Measurements from ENCODE around the gene COL15A1. TPM values are rescaled to one million over a fixed set of nuclear protein-coding genes. Genes with fewer than 3 reads are reported as not detected.

The COL15A1 gene
- total RNA-seq, 1 experiment from 2014 or later = 0.04 TPM

GRCh38 chr9:98968601-98969337, 25.1 kb downstream of the COL15A1 start:
- TF ChIP-seq CTCF (conservative IDR thresholded peaks at IDR 0.05; ENCODE audit: low read depth, low read length) (no peak), EZH2 (IDR thresholded peaks at IDR 0.05; ENCODE audit: borderline replicate concordance, low read depth, low read length, poor library complexity, severe bottlenecking) (no peak)
- Histone ChIP-seq H3K4me3 (ENCODE audit: low read depth, low read length, poor library complexity, severe bottlenecking) (no peak overlapping the region), H3K4me1 (ENCODE audit: insufficient read depth, low read length, poor library complexity, severe bottlenecking) (no peaks in the 10 kb centered on the region), H3K9me3 (ENCODE audit: low read depth, low read length, poor library complexity, severe bottlenecking) (no peaks in the 10 kb centered on the region), H3K27me3 (replicated peaks; ENCODE audit: insufficient read depth, low read depth, low read length, poor library complexity) (no peaks in the 10 kb centered on the region), H3K27ac (ENCODE audit: low read depth, low read length, poor library complexity, severe bottlenecking) (no peak overlapping the region), H3K36me3 (ENCODE audit: insufficient read depth, low read length, poor library complexity, severe bottlenecking) (no peaks in the 10 kb centered on the region)
- intact Hi-C loops (cut with micrococcal nuclease; ENCODE audit: unreplicated experiment) = no loop called here
- BruUV-seq (replicated peaks) = no TSS peak
- POLR2A ChIA-PET (ENCODE audit: low non-redundant PET) = no interaction called here
- no peak for DNase-seq (ENCODE audit: low spot score)
- CTCF ChIA-PET = no interaction called here

DNA sequence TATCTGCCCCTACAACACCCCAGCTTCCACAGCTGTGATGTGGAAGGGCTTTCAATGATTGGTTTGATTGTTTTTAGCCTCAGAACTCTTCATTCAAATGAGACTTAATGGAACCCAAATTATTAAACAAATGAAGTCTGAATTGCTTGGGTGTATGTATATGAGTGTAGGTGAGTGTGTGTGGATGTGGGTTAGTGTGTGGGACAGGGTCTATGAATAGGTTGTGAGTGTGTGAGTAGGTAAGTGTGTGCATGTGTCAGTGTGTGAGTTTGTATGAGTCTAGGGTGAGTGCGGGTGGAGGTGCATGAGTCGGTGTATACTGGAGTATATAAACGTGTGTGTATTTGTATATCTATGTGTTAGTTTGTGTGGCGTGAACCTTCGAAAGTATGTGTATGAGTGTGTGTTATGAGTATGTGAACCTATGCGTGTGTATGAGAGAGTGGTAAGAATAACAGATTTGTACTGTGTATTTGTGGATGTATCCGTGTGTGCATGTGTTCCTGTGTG, 26.9 kb downstream of the COL15A1 start:
- Histone ChIP-seq H3K4me3 (ENCODE audit: low read depth, low read length, poor library complexity, severe bottlenecking) (no peak overlapping the region), H3K36me3 (ENCODE audit: insufficient read depth, low read length, poor library complexity, severe bottlenecking) (no peaks in the 10 kb centered on the region), H3K27me3 (replicated peaks; ENCODE audit: insufficient read depth, low read depth, low read length, poor library complexity) (no peaks in the 10 kb centered on the region), H3K27ac (ENCODE audit: low read depth, low read length, poor library complexity, severe bottlenecking) (no peak overlapping the region), H3K4me1 (ENCODE audit: insufficient read depth, low read length, poor library complexity, severe bottlenecking) (peaks cover 4% of the 10 kb centered on the region), H3K9me3 (ENCODE audit: low read depth, low read length, poor library complexity, severe bottlenecking) (no peaks in the 10 kb centered on the region)
- CTCF ChIA-PET = no interaction called here
- POLR2A ChIA-PET (ENCODE audit: low non-redundant PET) = no interaction called here
- intact Hi-C loops (cut with micrococcal nuclease; ENCODE audit: unreplicated experiment) = no loop called here
- no peak for TF ChIP-seq CTCF (conservative IDR thresholded peaks at IDR 0.05; ENCODE audit: low read depth, low read length)
- TF ChIP-seq EZH2 (IDR thresholded peaks at IDR 0.05; ENCODE audit: borderline replicate concordance, low read depth, low read length, poor library complexity, severe bottlenecking) = no peak
- BruUV-seq (replicated peaks) = no TSS peak
- DNase-seq (ENCODE audit: low spot score) = no peak

DNA sequence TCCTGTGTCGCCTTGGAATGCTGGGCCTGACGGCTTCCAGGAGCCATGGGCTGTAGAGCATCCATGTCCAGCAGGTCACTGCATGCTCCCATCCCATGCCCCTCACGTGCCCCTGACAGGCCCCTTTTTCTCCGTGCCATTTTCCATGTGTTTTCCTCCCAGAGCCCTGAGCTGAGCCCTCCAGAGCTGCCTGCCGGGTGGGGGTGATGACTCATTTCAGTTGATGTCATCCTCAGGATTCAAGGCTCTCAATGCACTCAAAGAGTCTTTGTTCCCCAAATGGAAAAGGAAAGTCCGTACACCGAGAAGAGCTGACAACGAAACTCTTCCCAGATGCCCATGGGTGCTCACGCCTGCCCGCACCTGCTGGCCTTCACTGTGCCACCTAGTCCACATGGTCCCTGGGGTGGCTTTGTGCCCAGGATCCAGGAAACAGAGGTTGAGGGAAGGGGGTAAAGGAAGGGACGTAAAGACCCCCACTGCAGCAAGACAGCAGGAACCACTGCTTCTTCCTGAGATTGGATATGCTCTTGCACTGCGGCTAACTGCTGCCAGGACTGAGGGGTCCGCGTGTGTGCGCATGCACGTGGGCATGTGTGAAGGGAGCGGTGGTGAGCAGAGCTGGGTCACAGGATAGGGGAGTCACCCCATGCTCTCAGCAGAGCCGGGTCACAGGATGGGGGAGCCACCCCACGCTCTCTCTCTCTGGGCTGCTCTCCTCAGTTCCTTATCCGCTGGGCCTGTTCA, 27.6 kb downstream of the COL15A1 start:
- no TSS peak for BruUV-seq (replicated peaks)

More for the DNA sequence above, 27.6 kb downstream of the COL15A1 start:
- Histone ChIP-seq H3K4me1 (ENCODE audit: insufficient read depth, low read length, poor library complexity, severe bottlenecking) (peaks cover 4% of the 10 kb centered on the region), H3K27ac (ENCODE audit: low read depth, low read length, poor library complexity, severe bottlenecking) (no peak overlapping the region), H3K9me3 (ENCODE audit: low read depth, low read length, poor library complexity, severe bottlenecking) (no peaks in the 10 kb centered on the region), H3K36me3 (ENCODE audit: insufficient read depth, low read length, poor library complexity, severe bottlenecking) (no peaks in the 10 kb centered on the region), H3K4me3 (ENCODE audit: low read depth, low read length, poor library complexity, severe bottlenecking) (no peak overlapping the region), H3K27me3 (replicated peaks; ENCODE audit: insufficient read depth, low read depth, low read length, poor library complexity) (no peaks in the 10 kb centered on the region)
- peak; percentile 60 for DNase-seq (ENCODE audit: low spot score)
- intact Hi-C loops (cut with micrococcal nuclease; ENCODE audit: unreplicated experiment) = no loop called here
- CTCF ChIA-PET = no interaction called here
- TF ChIP-seq EZH2 (IDR thresholded peaks at IDR 0.05; ENCODE audit: borderline replicate concordance, low read depth, low read length, poor library complexity, severe bottlenecking) (no peak), CTCF (conservative IDR thresholded peaks at IDR 0.05; ENCODE audit: low read depth, low read length) (no peak)
- POLR2A ChIA-PET (ENCODE audit: low non-redundant PET) = no interaction called here

All from A673 (cell line).